ENCODE measurements around the gene PHF14. TPM values are rescaled to one million over a fixed set of nuclear protein-coding genes. Genes with fewer than 3 reads are reported as not detected.
A peak's percentile ranks its signal among the peaks of the same experiment; 100 is the strongest.

Gene PHF14
- polyA plus RNA-seq, 2 of the 4 experiments (the other 2 are of a cell fraction): 36.7 to 48.0 TPM

DNA sequence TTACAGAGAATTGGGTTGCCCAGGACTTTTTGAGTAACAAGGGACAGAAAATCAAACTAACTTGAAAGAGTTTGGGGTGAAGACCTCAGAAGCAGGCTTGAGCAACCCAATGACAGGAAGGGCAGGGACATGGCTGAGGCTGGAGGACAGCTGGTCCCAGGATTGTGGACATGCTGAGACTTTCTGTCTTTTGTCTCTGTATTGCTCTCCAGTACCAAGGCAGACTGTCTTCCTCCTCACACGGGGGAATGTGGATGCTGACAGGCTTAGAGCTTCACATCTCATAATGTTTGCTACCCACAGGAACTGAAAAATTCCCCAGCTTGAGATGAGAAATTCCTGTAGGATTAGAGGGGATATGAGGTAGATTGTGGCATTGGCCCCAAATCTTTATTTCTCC lies 229.6 kb downstream of the PHF14 start:
- FAIRE-seq: no peak
- ATAC-seq: no peak
- CTCF ChIA-PET: no interaction called here
- Histone ChIP-seq H3K4me2 (no peak overlapping the region), H3K27ac (no peak overlapping the region), H3K4me3 (no peak overlapping the region), H3K9me3 (no peaks in the 10 kb centered on the region), H3K4me1 (no peaks in the 10 kb centered on the region)
- 6% methylated on average over 1 of the region's 1 CpG for WGBS (ENCODE audit: missing lambda C conversion rate)
- POLR2A ChIA-PET: no interaction called here
- no peak for TF ChIP-seq EHMT2 (IDR thresholded peaks at IDR 0.05; ENCODE audit: low read depth)
- no peak for TF ChIP-seq FOSB (CRISPR knock-in tag; IDR thresholded peaks at IDR 0.05)
- no peak for DNase-seq (ENCODE audit: low read depth in 1 of 2, low spot score in 1 of 2)

DNA sequence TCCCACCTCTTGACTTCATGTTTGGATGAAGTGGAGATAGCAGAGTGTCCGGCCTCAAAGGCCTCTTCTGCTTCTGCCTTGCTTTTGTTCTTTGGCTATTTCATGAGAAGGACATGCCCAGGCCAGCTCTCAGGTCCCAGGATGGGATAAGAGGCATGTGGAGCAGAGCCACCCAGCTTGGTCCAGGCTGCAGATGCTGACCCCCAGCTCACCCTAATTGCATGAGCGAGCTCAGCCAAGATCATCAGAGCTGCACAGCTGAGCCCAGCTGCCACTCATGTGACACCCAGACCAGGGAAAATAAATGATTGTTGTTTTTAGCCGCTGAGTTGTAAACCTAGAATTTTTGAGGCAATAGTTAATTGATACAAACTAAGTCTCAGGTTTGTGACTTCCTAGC lies 230.0 kb downstream of the PHF14 start:
- no peak overlapping the region for H3K27ac ChIP-seq
- no peak overlapping the region for H3K4me3 ChIP-seq
- H3K4me1 ChIP-seq: no peaks in the 10 kb centered on the region
- DNase-seq (ENCODE audit: low read depth in 1 of 2, low spot score in 1 of 2) (no peak), FAIRE-seq (no peak), ATAC-seq (no peak)
- ChIA-PET POLR2A (no interaction called here), CTCF (no interaction called here)
- H3K9me3 ChIP-seq: no peaks in the 10 kb centered on the region
- no peak for TF ChIP-seq HDAC2 (IDR thresholded peaks at IDR 0.05)
- no peak for TF ChIP-seq CBX8 (IDR thresholded peaks at IDR 0.05)
- H3K4me2 ChIP-seq: no peak overlapping the region
- 64% methylated on average over 3 of the region's 3 CpGs for WGBS (ENCODE audit: missing lambda C conversion rate)

DNA sequence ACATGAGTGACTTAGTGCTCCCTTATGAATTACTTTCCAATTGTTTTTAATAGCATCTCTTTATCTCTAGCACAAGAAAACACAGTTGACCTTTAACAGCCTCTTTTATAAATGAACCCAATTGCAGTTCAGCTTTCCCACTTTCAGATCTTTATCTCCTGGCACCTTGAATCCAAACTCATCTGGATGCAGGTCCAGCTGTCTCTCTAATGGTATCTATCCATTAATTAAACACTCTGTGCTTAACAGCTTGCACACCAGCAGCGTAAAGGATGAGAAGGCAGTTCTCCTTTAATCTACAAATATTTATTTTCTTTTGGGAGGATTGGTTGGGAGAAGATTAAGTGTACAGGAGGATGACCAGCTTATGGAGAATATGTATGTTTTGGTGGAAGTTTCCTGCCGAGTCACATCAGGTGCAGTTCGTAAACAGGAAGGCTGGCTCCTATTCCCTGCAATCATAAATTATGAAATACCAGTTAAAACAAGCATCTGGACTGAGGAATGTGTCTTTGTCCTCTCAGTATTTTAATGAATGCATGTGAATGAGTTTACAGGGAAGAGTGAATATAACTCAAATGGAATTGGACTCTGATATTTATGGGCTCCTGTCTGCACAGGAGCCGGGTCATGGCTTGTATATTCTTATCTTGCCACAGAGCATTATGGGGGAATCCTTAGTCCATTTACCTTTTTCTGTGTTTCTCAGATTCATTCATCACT lies 232.7 kb downstream of the PHF14 start:
- ChIA-PET POLR2A (no interaction called here), CTCF (no interaction called here)
- DNase-seq (ENCODE audit: low read depth in 1 of 2, low spot score in 1 of 2): no peak
- Histone ChIP-seq H3K4me3 (no peak overlapping the region), H3K4me2 (no peak overlapping the region), H3K4me1 (no peaks in the 10 kb centered on the region), H3K9me3 (no peaks in the 10 kb centered on the region), H3K27ac (no peak overlapping the region)
- ATAC-seq: no peak
- 57% methylated on average over 4 of the region's 4 CpGs for WGBS (ENCODE audit: missing lambda C conversion rate)
- TF ChIP-seq FOSL2 (IDR thresholded peaks at IDR 0.05) (no peak), FOSL2 (CRISPR knock-in tag; IDR thresholded peaks at IDR 0.05) (no peak), MAZ (IDR thresholded peaks at IDR 0.05; ENCODE audit: borderline replicate concordance, low read depth, low read length) (no peak), NR3C1 (IDR thresholded peaks at IDR 0.05) (no peak), SMC3 (IDR thresholded peaks at IDR 0.05) (no peak), ZNF302 (CRISPR knock-in tag; IDR thresholded peaks at IDR 0.05) (no peak), KDM1A (IDR thresholded peaks at IDR 0.05; ENCODE audit: low read depth) (no peak), NFE2L2 (conservative IDR thresholded peaks at IDR 0.05; ENCODE audit: low read length) (no peak), RNF2 (IDR thresholded peaks at IDR 0.05; ENCODE audit: borderline replicate concordance, low read depth) (no peak), RCOR1 (IDR thresholded peaks at IDR 0.05; ENCODE audit: low read depth, low read length) (no peak), HOXB13 (CRISPR knock-in tag; IDR thresholded peaks at IDR 0.05; ENCODE audit: low read depth) (no peak), HOXB5 (CRISPR knock-in tag; IDR thresholded peaks at IDR 0.05) (no peak), FOXS1 (CRISPR knock-in tag; IDR thresholded peaks at IDR 0.05) (no peak)
- TF ChIP-seq, protein P1, sequence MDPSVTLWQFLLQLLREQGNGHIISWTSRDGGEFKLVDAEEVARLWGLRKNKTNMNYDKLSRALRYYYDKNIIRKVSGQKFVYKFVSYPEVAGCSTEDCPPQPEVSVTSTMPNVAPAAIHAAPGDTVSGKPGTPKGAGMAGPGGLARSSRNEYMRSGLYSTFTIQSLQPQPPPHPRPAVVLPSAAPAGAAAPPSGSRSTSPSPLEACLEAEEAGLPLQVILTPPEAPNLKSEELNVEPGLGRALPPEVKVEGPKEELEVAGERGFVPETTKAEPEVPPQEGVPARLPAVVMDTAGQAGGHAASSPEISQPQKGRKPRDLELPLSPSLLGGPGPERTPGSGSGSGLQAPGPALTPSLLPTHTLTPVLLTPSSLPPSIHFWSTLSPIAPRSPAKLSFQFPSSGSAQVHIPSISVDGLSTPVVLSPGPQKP (IDR thresholded peaks at IDR 0.05; ENCODE audit: low read depth, low read length): no peak
- TF ChIP-seq, protein P2, sequence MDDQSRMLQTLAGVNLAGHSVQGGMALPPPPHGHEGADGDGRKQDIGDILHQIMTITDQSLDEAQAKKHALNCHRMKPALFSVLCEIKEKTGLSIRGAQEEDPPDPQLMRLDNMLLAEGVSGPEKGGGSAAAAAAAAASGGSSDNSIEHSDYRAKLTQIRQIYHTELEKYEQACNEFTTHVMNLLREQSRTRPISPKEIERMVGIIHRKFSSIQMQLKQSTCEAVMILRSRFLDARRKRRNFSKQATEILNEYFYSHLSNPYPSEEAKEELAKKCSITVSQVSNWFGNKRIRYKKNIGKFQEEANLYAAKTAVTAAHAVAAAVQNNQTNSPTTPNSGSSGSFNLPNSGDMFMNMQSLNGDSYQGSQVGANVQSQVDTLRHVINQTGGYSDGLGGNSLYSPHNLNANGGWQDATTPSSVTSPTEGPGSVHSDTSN (IDR thresholded peaks at IDR 0.05): no peak
- no peak for FAIRE-seq

DNA sequence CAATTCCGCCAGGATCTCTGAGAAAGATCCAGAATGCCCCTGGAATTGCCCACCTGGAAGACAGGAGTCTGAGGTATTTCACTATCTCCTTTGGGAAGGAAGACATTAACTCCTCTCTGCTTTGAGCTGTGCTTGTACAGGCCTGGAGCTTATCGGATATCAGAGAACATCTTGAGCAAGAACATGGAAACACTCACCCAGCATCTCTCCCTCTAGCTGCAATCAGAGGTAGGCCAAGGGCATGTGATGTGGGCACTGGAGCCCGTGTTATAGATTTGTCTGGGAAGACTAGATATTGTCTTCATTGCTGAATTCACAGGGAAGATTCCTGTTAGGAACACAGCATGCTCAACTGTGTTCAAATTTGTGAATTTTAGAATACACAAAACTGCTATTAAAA lies 233.9 kb downstream of the PHF14 start:
- H3K9me3 ChIP-seq: no peaks in the 10 kb centered on the region
- FAIRE-seq: no peak
- peak in 1 of 2 experiments; percentile 41; a peak in 2 of 6 replicates for ATAC-seq
- ChIA-PET CTCF (interaction anchor here (1.0 kb wide), 1 partner anchor 9 kb away, joined by 3 read pairs; no protein-coding TSS in a partner anchor), POLR2A (no interaction called here)
- no peak overlapping the region for H3K27ac ChIP-seq
- 0 out of 3 replicates have a peak, but pooled peaks cover 4% of the 10 kb centered on the region for H3K4me1 ChIP-seq
- H3K4me3 ChIP-seq: no peak overlapping the region
- 65% methylated on average over 3 of the region's 3 CpGs for WGBS (ENCODE audit: missing lambda C conversion rate)
- DNase-seq (ENCODE audit: low read depth in 1 of 2, low spot score in 1 of 2): peak in 1 of 2 experiments; percentile 13
- no peak overlapping the region for H3K4me2 ChIP-seq
- TF ChIP-seq, protein P3, sequence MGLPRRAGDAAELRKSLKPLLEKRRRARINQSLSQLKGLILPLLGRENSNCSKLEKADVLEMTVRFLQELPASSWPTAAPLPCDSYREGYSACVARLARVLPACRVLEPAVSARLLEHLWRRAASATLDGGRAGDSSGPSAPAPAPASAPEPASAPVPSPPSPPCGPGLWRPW (IDR thresholded peaks at IDR 0.05): no peak
- no peak for TF ChIP-seq BHLHE40 (IDR thresholded peaks at IDR 0.05; ENCODE audit: low read depth, low read length)
- TF ChIP-seq CBX2 (IDR thresholded peaks at IDR 0.05; ENCODE audit: borderline replicate concordance, low read depth): no peak
- TF ChIP-seq RARB (CRISPR knock-in tag; IDR thresholded peaks at IDR 0.05): no peak
- no peak for TF ChIP-seq HOXA7 (CRISPR knock-in tag; IDR thresholded peaks at IDR 0.05)
- TF ChIP-seq, protein P1 (IDR thresholded peaks at IDR 0.05; ENCODE audit: low read depth, low read length): no peak
- no peak for TF ChIP-seq NPAS2 (CRISPR knock-in tag; IDR thresholded peaks at IDR 0.05; ENCODE audit: borderline replicate concordance)
- TF ChIP-seq, protein P4, sequence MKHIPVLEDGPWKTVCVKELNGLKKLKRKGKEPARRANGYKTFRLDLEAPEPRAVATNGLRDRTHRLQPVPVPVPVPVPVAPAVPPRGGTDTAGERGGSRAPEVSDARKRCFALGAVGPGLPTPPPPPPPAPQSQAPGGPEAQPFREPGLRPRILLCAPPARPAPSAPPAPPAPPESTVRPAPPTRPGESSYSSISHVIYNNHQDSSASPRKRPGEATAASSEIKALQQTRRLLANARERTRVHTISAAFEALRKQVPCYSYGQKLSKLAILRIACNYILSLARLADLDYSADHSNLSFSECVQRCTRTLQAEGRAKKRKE (CRISPR knock-in tag; IDR thresholded peaks at IDR 0.05; ENCODE audit: low read depth): no peak
- TF ChIP-seq GATA3 (IDR thresholded peaks at IDR 0.05; ENCODE audit: borderline replicate concordance): no peak
- no peak for TF ChIP-seq NR3C1 (IDR thresholded peaks at IDR 0.05)
- no peak for TF ChIP-seq JUN (IDR thresholded peaks at IDR 0.05)
- no peak for TF ChIP-seq MYC (IDR thresholded peaks at IDR 0.05; ENCODE audit: borderline replicate concordance, low read length)

Data from A549 (cell line).